ENCODE measurements around the gene RBM39.

DNA sequence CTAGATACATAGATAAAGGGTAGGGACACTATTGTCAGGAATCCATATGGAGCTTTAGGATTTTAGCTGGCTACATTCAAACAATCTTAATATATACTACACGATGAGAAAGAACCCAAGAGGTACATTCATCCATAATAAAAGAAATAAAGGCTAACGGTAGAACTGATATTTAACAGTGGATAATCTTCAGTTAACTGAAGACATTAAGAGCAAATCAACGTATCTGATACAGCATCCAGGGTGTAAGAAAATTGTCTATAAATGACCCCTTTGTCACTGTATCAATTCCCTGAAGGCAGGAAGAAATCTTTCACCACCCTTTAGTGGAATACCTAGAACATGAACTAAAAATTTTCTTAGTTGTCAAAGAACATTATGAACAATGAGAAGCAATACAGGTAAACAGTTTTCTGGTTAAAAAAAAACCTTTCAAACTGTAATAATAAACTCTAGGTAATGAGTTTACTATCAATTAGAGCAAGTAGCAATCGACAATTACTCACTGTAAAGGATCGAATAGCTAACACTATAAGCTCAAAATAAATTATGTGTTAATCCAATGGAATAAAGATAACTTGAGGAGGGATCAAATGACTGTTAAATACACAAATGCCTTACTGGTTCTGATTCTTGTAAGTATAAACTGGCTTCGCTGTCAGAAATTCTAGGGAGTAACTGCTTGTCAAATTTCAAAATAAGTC, 31.0 kb downstream of the RBM39 start:
- TF ChIP-seq, protein P1, sequence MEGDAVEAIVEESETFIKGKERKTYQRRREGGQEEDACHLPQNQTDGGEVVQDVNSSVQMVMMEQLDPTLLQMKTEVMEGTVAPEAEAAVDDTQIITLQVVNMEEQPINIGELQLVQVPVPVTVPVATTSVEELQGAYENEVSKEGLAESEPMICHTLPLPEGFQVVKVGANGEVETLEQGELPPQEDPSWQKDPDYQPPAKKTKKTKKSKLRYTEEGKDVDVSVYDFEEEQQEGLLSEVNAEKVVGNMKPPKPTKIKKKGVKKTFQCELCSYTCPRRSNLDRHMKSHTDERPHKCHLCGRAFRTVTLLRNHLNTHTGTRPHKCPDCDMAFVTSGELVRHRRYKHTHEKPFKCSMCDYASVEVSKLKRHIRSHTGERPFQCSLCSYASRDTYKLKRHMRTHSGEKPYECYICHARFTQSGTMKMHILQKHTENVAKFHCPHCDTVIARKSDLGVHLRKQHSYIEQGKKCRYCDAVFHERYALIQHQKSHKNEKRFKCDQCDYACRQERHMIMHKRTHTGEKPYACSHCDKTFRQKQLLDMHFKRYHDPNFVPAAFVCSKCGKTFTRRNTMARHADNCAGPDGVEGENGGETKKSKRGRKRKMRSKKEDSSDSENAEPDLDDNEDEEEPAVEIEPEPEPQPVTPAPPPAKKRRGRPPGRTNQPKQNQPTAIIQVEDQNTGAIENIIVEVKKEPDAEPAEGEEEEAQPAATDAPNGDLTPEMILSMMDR (IDR thresholded peaks at IDR 0.05; ENCODE audit: low read length) = no peak
- no peak for TF ChIP-seq EZH2 (IDR thresholded peaks at IDR 0.05; ENCODE audit: borderline replicate concordance, low read length)

Measured in OCI-LY1 (cell line).